Limb (tissue), 2 donors: ENCODE measurements around the gene SPECC1L.
"Not testable (repeated sequence)": the region's sequence is repeated elsewhere in the genome, so short reads cannot be mapped to it uniquely, and the experiment has no call there.

Experiments
- DNase-seq, 2 donors: peaks; one replicate each; pipeline ENCODE4 v3.0.0-alpha.2; 2016; ENCODE audit errors: extremely low spot score in 2 of 2

SPECC1L gene

DNA sequence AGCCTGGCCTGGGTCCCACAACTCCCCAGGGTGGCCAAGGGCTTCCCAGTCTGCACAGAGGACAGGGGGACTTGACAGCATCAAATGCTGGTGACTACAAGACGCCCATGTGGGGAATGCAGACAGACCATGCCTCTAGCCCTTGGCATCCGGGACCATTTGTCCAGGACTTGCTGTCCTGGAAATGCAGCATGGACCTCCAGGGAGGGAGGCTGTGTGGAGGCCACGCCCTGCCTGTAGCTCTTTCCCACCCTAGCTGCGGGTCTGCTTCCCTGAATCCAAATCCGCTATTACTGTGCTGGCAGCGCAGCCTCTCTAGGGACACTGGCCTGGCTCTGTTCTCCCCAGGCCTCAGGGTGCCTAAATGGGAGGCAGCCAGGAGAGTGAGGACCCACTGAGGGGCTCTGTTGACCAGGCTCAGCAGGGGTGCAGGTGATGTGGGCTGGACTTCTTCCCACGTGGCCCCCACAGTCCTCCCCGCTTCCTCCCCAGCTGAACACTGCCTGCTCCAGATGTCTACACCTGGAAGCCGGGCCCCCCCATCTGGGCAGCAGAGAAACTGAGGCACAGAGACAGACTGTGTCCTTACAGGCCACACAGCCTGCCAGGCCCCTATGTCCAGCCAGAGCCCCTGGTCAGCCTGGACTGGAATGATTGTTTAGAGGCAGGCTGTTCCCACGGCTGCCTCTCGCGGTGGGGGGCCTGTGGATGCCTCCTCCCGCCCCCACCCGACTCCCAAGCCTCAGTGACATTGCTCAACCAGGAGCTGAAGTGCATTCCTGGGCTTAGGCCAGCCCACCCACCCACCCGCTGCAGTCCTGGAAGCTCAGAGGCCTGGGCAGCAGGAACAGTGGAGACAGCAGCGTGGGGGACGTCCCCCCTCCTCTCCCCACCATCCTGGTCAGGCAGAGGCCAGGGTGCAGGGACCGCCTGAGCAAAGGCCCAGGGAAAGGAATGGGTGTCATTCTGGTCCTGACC lies 24.8 kb upstream of the SPECC1L start:
- peak in 1 of 2 donors; percentile 43 for DNase-seq

DNA sequence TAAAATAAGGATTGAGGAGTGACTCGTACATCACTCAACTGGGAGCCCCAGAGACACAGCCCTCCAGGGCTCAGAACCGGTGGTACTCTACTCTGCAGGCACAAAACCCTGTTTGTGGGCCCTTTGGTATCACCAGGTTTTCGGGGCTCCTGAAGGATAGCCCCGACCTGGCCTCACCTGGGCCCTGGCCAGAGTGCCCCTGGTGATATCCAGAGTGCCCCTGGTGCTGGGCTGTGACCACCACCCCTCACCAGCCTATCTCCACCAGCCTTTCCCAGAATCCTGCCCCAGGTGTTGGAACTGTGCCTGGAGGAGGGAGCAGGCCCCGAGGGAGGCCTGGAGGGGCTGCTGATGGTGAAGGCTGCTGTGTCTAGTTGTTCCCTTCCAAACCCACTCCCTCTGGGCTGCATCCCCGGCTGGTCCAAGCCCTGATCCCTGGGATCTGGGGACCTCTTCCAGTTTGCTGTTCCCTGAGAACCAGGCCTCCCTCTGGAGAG lies 23.6 kb upstream of the SPECC1L start:
- DNase-seq, result peak in 1 of 2 donors; percentile 46

DNA sequence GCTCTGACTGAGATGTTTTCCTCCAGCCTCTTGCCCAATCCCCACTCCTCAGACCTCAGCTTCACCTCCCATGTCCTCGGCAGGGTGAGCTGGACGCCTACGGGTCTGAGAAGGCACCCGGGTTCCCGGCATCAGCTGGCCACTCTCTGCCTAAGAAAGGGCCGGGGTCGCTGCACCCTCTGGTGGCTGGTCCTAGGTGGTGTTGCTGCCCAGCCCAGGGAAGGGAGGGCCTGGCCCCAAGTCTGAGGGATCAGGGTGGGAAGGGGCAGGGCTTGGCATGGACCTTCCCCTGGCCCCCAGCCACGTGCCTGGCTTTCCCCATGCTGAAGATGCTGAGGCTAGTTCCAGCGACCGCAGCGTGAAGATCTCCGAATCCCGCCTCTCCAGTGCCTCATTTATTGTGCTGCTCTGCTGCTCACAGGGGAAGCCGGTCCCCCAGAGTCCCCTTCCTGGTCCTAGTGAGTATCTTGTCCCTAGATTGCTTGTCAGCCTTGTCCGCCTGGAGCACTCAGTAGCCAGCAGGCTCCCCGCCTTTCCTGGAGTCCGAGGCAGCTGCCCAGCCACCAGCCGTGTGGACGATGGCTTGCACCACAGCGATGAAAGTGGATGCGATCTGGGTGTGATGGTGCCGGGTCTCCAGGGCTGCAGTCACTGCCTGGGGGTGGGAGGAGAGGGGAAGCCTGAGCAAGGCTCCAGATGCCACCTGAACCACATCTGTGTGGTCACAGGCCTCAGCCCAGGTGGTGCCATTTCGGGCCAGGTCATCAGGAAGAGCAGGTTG lies 22.9 kb upstream of the SPECC1L start:
- DNase-seq, result peak; percentile 80 to 89

DNA sequence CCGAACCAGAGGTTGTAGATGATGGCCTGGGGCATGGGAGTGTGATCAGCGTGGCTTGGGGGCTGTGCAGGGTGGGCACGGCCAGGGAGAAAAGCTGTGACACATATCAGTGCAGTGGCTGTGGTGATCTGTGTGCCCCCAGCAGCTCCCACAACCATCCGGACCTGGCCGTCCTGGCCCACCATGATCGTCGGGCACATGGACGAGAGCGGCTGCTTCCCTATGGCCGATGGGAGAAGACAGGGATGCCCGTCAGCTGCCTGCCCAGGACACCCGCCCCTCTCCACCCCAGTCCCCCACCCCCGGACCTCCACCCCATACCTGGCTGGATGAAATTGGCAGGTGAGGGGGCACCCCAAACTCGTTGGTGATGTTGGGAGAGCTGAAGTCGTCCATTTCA lies 22.0 kb upstream of the SPECC1L start:
- DNase-seq, result not testable (repeated sequence)

DNA sequence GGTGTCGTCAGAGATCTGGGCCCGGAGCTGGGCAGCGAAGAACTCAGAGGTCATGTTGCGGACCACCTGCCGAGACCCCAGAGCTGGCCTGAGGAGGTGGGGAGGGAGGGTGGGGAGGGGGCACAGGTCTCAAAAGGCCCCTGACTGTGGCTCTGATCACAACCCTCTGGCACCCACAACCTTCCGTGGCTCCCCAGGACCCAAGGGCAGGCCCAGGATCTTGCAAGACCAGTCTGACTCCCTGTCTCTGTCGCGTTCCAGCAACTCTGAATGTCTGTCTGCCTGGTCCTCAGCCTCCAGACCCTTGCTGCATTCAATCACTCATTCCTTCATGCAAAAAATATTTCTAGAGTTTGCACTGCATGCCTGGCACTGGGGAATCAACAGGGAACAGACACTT lies 21.2 kb upstream of the SPECC1L start:
- not testable (repeated sequence) for DNase-seq

DNA sequence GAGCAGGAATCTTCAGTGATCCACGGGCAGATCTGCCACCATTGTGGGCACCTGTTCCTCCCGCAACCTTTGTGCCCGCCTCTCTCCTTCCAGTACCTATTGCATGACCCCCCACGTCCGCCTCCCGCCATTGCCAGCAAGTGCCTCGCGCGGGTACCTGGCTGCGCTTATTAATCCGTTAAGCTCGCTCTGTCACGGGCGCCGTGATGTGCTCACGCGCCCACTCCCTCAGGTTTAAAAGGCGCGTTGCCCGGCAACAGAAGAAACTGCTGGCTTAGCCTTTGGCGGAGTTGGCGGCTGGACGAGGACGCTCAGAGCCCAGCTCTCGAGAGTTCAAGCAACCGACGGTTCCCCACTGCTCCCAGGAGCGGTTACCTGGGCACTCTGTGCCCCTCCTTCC lies 19.3 kb upstream of the SPECC1L start:
- DNase-seq, result not testable (repeated sequence)

DNA sequence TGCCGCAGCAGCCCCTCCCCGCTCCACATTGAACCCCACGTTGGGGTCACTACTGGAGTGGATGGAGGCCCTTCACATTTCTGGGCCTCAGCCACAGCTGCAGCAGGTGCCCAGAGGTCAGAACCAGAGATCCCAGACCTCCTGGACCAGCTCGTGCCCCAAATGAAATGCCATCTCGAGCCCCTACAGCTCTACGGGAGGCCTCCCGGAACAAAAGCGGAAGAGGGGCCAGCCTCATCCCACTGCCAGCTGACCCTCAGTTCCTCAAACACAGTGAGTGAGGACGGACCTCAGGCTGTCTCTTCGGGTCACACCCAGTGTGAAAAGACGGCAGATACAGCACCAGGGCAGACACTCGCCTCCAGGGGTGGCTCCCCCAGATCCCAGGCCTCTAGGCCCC lies 17.5 kb upstream of the SPECC1L start:
- DNase-seq, result not testable (repeated sequence)

DNA sequence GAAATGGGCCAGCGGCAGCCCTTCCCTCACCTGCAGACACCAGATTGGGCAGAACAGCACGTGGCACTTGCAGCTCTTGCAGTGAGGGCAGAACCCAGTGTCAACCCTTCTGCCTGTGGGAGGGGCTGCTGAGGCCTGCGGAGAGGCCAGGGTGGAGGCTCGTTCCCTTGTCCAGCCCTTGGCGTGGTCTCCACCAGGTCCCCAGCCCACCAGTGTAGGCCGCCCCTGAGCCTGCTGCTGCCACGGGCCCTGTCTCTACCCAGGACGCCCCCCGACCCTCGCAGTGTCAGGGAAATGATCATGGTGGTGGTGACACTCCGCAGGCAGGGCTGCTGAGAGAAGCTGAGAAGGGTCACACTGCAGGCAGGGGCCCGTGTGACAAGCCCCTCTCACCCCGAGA lies 14.5 kb upstream of the SPECC1L start:
- DNase-seq, result not testable (repeated sequence)

DNA sequence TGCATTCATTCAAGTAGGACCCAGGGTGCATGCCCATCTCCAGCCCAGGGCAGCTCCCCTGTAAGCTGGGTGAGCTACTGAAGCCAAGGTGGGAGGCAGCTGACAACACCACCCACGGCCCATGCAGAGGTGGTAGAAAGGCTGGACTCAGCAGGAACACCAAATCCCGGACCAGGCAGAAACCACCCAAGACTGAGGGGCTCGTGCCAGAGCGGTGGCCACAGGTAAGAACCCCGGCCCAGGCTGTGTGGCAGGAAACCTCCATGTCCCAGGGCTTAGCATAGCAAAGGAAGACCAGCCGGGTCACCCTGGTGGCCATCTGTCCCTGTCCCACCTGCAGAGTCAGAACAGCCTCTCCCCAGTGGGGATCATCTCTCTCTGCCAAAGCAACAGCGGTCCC lies 13.9 kb upstream of the SPECC1L start:
- not testable (repeated sequence) for DNase-seq

DNA sequence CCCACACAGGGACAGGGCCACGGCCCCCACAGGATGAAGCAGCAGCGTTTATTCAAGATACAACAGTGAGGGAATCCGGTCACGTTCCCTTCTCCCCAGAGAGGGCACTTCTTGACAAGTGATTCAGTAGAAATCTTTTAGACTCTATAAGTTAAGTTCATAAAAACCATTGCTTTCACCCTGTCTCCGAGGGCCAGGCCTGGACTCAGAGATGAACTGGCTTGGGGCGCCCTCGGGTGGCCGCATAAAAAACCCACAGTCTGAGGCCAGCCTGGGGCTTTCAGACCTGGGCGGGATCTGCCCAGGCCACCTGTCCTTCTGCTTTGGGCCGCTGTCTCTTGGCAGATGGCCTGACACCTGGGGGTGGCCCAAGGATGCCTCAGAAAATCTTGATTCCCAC lies 11.2 kb upstream of the SPECC1L start:
- DNase-seq, result peak; percentile 47 to 80

DNA sequence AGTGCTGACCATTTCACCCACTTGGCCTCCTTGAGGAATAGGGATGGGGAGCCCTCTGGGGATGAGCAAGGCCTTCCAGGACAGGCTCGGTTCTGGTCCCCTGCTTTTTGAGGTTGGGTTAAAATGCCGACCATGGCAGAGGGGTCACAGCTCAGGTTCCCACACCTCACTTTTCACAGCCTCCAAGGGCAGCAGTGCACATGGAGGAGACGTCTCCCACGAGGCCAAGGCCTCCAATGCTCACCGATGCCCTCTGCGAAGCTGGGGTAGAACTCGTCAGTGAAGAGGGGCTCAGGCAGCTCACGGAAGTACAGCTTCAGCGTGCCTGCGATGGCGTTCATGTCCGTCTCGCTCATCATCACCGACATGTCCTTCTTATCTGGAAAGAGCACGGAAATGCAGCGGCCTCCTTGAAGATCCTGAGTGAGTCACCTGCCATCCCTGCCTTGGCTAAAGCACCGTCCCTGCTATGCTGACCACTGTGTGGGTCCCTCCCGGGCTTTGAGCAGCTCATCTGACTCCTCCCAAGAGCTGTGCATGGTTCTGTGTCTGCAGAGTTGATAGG lies 8.4 kb upstream of the SPECC1L start:
- DNase-seq, result not testable (repeated sequence)

DNA sequence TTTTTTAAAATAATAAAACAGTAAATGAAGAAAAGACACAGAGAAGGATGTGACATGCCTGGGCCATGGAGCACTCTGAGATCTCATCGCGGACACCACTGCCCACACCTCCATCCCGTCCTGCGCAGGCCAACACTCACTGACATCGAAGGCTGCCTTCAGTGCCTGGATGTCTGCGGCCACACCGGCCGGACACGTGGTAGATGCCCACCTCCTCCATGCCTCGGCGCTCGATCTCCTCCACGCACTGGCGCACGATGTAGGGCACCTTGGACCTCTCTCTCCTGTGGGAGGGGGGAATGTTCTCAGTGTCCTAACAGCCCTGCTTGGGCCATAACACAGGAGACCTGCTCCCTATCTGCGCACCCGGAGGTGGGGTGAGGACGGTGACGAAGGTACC lies 7.2 kb upstream of the SPECC1L start:
- not testable (repeated sequence) for DNase-seq

DNA sequence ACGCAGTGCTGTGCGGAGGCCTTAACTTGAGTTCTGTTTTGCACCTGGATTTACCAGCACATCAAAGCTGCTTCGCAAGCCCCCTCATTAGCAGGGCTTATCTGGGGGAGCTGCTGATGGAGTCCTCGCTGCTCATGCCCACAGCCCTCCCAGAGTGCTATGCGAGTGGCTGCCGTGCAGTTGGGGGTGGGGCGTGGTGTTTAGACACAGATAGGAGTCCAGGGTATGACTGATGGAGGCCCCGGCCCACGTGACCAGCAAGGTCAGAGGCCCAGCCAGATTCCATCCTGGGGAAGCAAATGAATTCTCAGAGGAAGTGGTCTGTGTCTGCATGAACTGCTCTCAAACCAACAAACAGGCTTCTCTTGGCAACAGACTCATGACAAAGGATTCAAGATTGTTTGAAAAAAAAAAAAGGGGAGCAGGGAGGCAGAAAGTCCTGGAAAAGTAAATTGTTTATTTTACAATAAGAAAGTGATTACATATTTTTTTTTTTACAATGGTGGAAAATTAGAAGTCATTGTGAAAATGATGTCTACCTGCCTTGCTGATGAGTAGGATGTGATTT lies 6.2 kb upstream of the SPECC1L start:
- DNase-seq, result not testable (repeated sequence)

DNA sequence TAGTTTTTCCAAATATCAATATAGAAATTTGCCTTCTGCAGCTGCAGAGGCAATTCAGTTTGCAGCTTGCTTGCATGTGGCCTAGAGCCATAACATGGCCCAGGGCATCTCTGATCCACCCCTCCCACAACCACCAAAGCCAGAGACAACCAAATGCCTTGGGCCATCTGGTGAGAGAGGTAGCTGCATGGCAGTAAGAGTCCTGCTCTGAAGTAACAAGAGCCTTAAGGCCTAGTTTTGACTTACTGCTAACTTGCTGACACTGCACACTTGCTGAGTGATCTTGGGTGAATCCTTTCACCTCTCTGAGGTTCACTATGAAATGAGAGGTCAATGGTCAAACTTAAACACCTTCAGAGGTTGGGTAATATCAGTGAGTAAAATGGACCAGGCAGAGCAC lies 4.9 kb upstream of the SPECC1L start:
- no peak for DNase-seq

DNA sequence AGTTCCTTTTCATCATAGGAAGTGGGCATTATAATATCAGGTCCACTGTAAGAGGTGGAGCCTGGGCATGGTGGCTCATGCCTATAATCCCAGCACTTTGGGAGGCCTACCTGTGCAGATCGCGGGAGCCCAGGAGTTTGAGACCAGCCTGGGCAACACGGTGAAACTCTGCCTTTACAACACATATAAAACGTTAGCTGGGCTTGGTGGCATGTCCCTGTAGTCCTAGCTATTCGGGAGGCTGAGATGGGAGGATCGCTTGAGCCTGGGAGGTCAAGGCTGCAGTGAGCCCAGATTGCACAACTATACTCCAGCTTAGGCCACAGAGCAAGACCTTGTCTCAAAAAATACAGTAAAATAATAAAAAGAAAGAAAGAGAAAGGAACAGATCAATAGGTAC lies 4.1 kb upstream of the SPECC1L start:
- not testable (repeated sequence) for DNase-seq

DNA sequence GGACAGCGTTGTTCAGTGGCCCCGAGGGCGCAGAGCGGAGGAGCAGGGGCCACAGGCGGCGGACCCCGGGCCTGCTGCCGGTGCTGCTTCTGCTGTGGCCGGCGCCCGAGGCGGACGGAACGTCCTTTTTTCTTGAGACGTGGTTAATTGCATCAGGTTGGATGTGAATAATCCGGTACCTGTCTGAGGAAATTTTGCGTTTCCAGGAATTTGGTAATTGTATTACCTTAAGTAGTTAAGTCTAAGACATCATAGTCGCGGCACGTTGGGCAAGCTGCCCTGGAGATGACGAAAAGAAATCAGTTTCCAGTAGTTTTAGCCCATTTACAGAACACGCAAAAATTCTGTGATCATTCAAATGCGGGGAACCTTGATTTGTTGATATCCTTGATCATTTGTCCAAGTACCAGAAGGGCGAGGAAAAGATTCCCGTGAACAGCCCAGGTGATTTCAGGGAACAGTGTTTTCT lies 789 bp downstream of the SPECC1L start:
- DNase-seq, result peak in 1 of 2 donors; percentile 49

DNA sequence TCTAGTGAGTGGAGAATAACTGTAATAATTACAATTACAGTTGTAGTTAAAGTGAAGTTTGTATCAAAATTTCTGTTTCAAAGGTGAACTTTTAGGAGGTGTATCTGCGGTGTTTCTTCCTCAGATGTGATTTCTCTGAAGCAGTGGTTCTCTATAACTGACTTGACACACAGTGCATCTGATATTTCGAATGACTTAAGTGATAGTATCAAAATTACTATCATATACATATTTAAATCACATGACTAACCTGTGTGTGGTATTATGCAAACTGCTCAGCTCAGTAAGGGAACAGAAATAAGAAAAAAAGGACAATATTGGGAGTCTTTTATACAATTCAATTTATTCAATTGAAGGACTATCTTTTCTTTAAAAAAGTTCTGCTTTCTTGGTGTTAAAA lies 2.4 kb downstream of the SPECC1L start:
- not testable (repeated sequence) for DNase-seq

DNA sequence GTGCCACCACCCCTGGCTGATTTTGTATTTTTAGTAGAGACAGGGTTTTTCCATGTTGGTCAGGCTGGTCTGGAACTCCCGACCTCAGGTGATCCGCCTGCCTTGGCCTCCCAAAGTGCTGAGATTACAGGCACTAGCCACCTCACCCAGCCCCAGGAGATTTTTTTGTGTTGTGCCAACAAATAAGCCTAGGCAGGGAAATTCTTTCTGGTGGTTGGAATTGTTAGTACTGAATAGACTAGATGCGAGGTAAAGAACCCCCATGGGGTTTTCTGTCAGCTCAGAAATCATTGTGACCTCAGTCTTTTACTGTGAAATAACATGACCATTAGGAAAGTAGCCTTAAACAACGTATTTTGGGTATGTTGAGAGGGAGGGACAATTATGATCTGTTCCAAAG lies 3.3 kb downstream of the SPECC1L start:
- not testable (repeated sequence) for DNase-seq

DNA sequence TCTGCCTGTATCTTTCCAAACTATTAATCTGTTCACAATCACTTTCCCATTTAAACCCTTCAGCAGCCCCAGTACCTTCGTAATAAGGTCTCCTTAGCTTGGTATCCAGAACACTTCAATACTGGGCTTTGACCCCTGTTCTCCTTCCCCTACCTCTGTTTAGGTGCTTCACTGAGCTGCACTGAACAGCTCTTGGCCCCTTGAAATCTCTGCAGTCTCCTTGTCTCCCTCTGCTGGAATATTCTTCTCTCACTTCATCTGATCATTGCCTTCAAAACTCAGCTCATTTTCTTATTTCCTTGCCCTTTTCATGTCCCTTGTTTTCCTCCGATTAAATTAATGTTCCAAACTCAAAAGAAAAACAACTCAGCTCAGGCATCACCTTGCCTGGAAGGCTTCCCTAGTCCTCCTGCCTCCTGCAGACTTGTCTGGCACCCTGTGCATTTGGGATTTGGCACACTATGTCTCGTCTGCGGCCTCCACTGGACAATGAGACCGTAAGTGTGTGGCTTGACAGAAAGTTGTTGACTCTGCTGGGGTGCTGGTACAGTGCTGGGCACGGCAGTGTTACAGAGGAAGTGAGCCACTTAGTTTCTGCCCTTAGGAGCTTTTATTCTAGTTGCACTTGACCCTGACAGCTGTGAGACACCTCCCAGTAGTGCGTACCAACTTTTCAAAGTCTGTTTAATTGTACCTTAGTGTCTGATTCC lies 4.2 kb downstream of the SPECC1L start:
- not testable (repeated sequence) for DNase-seq

DNA sequence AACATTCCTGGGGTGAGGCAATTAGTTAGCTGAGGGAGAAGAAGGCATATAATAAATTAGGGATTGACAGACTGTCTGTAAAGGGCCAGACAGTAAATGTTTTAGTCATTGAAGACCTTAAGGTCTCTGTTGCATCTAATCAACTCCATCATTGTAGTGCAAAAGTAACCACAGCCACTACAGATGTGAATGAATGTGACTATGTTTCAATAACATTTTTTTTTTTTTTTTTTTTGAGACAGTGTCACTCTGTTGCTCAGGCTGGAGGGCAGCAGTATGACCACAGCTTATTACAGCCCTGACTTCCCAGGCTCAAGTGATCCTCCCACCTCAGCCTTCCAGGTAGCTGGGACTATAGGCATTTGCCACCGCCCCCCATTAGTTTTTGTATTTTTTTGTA lies 9.7 kb downstream of the SPECC1L start:
- DNase-seq, result not testable (repeated sequence)

DNA sequence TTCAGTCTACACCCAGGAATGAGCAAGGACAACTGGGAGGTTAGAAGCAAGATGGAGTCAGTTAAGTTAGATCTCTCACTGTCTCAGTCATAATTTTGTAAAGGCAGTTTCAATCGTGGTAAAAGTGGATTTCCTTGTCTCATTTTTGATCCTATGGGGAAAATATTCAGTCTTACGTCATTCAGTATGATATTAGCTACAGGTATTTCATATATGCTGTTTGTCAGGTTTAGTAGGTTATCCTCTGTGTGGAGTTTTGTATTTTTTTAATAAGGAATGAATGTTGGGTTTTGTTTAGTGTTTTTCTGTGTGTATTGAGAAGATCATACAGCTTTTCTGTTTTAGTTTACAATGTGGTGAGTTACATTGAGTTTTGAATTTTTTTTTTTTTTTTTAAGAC lies 11.8 kb downstream of the SPECC1L start:
- no peak for DNase-seq
